B cell (primary cell): ENCODE data around the gene PC.

Experiments
- EZH2 ChIP-seq: IDR thresholded peaks from 2 replicates; pipeline ENCODE4 v1.6.1; 2012; ENCODE audit warnings: borderline replicate concordance, low read depth, mild to moderate bottlenecking, moderate library complexity, low read length; ENCODE audit not compliant: insufficient read depth, poor library complexity, severe bottlenecking
- TF ChIP-seq, protein P1 (sequence below): fragments of 200-600 bp; IDR thresholded peaks from one replicate; pipeline ENCODE4 v1.8.0; 2022; ENCODE audit warnings: antibody characterized with exemption, mild to moderate bottlenecking

DNA sequence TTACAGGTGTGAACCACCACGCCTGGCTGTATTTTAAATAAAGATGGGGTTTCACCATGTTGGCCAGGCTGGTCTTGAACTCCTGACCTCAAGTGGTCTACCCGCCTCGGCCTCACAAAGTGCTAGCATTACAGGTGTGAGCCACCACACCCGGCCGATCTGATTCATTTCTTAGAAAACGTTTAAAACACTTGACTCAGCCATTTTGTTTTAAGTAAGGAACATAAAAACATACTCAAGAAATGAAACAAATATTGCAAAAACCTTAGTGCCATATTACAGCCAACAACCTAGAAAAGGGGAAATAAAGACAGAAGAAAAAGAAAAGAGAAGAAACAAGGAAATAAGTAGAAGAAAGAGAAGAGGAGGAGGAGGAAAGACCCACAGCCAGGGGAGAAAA is 84.0 kb downstream of the PC start:
- TF ChIP-seq, protein P1, sequence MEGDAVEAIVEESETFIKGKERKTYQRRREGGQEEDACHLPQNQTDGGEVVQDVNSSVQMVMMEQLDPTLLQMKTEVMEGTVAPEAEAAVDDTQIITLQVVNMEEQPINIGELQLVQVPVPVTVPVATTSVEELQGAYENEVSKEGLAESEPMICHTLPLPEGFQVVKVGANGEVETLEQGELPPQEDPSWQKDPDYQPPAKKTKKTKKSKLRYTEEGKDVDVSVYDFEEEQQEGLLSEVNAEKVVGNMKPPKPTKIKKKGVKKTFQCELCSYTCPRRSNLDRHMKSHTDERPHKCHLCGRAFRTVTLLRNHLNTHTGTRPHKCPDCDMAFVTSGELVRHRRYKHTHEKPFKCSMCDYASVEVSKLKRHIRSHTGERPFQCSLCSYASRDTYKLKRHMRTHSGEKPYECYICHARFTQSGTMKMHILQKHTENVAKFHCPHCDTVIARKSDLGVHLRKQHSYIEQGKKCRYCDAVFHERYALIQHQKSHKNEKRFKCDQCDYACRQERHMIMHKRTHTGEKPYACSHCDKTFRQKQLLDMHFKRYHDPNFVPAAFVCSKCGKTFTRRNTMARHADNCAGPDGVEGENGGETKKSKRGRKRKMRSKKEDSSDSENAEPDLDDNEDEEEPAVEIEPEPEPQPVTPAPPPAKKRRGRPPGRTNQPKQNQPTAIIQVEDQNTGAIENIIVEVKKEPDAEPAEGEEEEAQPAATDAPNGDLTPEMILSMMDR: no peak
- no peak for TF ChIP-seq EZH2
